GM21825 (cell line): ENCODE data around the gene HSBP1L1.
"Not testable (repeated sequence)": the region's sequence is repeated elsewhere in the genome, so short reads cannot be mapped to it uniquely, and the experiment has no call there.

Experiments
- ATAC-seq: cut with Tn5 transposase; IDR thresholded peaks from one replicate; pipeline ENCODE4 v1.9.1; 2021; ENCODE audit warnings: mild to moderate bottlenecking, moderate library complexity; ENCODE audit not compliant: unreplicated experiment

Gene HSBP1L1

DNA sequence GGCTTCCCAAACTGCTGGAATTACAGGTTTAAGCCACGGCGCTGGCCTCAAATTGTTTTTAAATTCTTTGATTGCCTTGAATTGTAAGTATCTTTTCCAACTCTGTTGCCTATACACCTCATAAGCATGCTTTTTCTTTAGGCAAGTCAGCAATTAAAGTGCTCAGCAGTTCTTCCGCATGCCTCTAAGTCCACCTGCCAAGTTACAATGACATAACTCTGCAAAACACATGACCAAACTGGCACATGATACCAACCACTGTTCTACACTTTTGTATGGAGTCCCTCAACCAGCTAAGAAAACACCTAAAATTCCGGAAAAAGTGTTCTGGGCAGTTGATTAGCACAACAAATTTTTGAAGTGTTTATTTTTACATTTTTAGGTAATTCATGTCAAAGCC is 18.8 kb downstream of the HSBP1L1 start:
- no peak for ATAC-seq

DNA sequence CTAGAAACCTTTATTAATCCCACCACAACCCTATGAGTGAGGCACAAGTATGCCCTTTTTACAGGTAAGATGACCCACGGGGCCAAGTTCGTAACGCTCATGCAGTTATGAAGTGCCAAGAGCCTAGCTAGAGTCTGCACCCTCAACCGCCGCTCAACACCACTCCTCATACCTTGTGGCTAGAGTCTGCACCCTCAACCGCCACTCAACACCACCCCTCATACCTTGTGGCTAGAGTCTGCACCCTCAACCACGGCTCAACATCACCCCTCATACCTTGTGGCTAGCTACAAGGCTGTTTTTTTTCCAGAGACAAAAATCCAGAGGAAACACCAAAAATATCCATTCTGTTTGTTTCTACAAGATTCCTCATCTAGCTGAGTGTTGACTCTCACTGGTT is 19.4 kb downstream of the HSBP1L1 start:
- ATAC-seq, result no peak

DNA sequence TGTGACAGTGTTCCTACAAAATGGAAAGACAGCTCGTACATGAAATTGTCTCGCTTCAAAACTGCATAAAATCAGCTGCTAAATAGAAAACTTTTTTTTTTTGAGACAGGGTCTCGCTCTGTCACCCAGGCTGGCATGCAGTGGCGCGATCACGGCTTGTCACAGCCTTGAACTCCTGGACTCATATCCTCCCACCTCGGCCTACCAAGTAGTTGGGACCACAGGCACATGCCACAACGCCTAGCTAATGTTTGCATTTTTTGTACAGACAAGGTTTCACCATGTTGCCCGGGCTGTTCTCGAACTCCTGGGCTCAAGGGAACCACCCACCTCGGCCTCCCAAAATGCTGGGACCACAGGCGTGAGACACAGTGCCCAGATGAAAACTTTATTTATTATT is 20.7 kb downstream of the HSBP1L1 start:
- ATAC-seq, result no peak

DNA sequence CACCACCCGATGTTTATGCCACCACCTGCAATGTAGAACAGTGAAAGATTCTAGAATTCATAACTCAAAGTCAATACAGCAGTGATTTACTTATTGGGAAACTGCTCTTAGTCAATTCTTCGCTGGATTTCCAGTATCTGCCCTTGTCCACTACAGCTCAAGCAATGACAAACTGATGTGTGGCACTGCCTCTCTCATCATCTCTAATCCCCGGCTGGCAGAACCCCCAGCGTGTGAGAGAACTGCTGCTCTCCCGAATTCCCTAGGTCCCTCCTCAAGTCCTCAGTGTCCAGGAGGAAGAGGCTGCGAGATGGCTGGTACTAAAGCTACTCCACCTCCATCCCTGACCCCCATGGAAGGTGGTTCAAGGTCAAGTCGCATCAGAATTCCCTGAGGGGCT is 22.3 kb downstream of the HSBP1L1 start:
- ATAC-seq, result no peak

DNA sequence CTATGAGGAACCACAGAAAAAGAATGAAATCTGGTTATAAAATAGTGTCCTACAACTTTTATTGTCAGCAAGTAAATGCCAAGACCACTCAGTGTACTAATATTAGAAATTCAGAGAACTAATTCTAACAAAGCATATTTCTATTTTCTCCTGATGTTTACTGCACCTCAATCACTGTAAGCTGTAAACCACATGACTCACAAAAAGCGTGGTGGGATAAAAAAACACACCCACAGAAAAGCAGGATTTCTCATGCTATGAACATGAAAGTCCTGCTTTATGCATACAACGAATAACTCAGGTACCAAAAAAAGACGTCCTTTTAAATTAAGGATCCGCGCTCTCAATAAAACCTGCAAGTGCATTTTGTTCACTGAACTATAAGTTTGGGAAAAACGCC is 23.1 kb downstream of the HSBP1L1 start:
- ATAC-seq, result no peak

DNA sequence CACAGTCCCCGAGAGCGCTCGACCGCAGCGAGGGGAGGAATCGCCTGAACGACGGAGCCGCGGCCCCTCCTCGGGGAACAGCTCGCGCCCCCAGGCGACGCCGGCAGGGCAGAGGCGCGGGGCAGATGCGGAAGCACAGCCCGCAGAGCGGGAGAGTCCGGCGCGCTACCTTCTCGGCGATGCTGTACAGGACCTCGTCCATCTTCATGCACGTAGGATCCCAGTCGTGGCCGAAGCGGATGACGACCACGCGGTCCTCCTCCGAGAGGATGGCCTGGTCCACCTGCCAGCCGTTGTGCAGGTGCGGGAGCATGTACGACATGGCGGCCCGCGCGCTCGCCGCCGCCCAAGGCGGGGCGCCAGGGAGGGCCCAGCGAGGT is 23.6 kb downstream of the HSBP1L1 start:
- ATAC-seq, result peak; percentile 57

DNA sequence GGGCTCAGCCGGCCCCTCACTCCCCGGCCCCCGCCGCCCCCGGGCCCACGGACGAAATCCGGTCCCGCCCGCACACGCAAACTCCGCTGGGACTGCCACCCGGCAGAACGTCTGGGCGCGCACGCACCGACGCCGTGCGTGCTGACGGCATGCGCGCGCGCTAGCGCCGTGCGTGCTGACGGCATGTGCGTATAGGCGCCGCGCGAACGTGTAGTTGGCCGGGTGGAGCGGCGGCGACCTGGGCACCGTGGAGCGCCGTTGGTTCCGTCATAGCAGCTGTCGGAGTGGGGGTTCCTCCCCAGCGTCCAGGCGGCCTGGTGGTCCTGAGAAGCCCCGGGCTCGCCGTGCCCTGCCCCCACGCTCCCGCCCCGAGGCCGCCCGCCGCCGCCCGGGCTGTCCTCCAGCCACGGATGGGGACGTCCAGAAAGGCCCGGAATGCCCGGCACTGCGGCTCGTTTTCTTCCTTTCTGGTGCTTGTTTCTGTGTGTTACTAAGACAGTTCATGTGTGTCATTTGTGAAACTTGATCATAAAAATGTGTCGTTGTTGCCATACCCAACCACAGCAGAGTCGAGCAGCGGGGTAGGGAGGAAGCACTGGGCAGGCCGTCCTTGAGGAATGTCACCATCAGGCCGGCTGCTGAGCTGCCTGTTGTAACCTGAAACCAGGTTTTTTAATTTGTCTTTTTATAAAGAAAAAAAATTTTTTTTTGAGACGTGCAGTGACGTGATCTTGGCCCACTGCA is 24.2 kb downstream of the HSBP1L1 start, which contains the start of gene TXNL4A:
Gene TXNL4A (minus strand): TSS at position 113 of the 744 bp plus-strand sequence. CDS start 171 bp downstream, outside the sequence.
- ATAC-seq, result peak; percentile 96

DNA sequence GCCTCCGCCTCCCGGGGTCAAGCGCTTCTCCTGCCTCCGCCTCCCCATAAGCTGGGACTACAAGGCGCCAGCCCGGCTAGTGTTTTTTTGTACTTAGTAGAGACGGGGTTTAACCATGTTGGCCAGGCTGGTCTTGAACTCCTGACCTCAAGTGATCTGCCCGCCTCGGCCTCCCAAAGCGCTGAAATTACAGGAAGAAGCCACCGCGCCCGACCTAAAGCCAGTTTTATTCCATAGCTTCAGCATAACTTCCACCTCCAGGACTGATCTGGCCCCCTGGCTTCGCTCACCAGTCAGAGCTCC is 24.7 kb downstream of the HSBP1L1 start:
- ATAC-seq, result no peak

DNA sequence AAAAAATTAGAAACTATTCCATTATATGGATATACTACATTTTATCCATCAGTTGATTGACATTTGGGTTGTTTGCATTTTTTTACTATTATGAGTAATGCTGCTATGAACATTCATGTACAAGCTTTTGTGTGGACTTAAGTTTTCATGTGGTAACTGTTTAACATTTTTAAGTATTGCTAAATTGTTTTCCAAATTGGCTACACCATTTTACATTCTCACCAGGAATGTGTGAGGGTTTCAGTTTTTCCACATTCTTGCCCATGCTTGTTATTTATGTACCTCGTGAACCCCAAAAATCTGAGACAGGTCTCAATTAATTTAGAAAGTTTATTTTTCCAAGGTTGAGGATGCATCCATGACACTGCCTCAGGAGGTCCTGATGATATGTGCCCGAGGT is 27.1 kb downstream of the HSBP1L1 start:
- no peak for ATAC-seq

DNA sequence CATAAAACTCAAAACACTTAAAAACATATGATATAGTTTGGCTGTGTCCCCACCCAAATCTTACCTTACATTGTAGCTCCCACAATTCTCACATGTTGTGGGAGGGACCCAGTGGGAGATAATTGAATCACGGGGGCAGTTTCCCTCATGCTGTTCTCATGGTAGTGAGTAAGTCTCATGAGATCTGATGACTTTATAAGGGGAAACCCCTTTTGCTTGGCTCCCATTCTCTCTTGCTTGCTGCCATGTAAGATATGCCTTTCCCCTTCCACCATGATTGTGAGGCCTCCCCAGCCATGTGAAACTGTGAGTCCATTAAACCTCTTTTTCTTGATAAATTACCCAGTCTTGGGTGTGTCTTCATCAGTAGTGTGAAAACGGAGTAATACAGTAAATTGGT is 35.3 kb downstream of the HSBP1L1 start:
- ATAC-seq, result not testable (repeated sequence)

DNA sequence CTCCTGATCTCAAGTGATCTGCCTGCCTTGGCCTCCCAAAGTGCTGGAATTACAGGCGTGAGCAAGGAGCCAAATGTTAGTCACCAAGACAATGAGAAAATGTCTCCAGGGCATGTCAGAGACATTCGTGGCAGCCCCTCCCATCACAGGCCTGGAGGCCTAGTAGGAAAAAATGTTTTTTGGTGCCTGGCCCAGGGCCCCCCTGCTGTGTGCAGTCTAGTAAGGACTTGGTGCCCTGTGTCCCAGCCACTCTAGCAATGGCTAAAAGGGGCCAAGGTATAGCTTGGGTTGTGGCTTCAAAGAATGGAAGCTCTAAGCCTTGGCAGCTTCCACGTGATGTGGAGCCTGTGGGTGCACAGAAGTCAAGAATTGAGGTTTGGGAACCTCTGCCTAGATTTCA is 36.4 kb downstream of the HSBP1L1 start:
- no peak for ATAC-seq

DNA sequence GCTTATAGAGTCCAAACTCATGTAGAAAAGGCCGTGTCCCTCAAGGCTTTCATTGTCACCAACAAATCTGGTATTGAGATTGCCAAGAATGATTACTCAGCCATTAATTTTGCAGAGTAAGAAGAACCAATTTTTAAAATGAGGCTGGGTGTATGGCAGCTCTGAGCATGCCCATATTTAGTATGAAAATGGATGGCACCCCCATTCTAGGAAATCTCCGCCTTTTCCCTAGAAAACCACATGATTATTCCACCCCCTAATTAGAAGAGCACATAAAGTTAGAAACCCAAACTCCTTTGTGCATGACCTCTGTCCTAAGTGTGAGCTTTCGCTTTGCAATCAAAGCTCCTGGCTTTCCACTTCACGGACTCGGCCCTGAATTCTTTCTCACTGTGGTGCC is 38.0 kb downstream of the HSBP1L1 start:
- ATAC-seq, result no peak

DNA sequence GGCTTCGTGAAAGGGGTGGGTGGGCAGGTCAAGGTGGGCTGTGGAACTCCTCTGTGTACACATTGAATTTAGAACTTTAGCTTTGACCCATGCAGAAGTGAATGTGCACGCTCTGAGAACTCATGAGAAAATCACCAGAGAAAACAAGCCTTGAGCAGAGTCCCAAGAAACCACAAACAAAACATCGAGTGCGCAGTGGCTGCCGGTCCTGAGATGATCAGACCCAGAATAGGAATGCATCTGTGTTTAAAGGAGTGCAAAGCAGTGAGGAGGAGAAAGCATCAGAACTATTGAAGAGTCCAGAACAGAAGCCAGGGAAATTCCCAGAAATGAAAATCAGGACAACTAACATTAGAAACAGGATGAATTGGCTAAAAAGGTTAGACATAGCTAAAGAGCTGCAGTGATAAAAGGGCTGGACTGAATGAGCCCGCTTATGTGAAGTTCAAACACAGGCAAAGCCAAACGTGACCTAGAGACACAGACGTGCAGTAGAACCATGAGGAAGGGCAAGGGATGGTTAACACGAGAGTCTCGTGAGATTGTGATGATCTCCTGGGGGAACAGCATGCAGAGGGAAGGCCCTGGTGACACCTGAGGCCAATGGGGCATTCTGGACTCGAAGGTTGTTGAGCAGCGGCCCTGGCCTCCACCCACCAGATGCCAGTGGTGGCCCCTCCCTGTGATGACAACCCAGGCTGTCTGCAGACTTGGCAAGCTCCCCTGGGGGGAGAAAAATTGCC is 40.3 kb downstream of the HSBP1L1 start:
- ATAC-seq, result no peak

DNA sequence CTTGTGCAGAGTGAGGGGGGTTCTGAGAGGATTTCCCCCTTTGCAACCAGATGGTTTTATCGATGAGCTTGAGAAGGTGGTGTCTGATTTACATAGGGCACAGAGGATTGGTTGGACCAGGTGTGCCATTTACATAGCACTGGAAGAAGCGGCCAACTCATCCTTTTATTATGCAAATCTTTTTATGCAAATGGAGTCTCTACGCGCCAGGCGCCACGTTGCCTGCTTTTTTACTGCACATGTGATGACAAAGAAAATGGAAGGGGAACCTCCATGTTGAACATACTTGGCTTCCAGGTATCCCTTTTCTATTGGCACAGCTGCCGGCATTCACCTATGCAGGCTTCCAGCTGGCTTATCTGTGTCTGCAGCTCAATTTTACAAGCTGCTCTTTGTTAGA is 42.3 kb downstream of the HSBP1L1 start:
- ATAC-seq, result no peak

DNA sequence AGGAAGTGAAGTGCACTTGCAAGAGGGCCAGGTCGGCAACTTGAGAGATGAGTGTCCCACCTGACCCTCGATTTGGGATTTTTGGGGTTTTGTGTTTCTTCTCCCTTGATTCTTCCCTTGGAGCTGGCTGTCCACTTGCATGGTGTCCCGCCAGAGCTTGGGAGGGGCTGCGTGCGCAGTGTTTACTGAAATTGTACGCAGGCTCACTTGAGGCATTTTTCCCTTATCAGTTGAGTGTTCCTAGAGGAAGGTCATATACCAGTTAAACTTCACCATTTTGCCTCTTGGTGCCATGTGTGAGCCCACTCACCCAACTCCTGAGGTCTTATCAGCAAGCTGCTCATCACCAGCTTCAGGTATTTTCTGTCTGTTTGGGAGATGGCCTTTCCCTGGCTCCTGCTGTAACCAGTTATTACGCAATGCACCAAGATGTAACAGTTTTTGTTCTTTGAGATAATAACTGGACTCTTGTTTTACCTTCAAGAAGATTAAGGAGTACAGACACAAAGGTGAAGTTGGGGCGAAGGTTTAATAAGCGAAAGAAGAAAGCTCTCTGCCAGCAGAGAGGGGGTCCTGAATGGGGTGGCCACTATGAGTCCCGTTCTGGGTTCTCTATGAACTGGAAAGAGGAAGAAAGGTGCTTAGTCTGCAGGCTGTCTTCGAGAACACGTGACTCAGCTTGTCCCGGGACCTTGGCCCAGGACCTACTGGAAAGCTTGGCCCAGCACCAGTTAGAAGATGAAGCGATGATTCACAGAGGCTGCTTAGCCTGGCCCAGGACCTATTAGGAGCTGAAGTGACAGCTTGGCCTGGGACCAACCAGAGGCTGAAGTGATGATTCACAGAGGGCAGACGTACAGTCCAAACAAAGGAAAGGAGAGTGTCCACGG is 45.5 kb downstream of the HSBP1L1 start:
- no peak for ATAC-seq

DNA sequence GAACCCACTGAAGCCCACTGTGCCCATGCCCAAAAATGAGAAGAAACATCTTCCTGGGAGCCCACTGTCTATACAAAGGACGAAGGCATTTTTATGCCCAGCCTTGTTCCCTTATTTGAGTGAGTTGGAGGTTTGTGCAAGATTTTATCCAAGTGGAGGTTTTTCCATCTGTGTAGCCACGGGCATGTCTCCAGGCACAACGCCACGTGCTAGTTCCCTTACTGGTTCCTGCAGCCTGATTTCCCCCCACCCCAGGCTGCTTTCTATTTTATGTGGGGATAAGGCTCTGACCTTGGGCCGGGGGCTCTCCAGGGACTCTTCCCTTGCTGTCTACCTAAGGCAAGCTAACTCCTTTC is 46.1 kb downstream of the HSBP1L1 start:
- ATAC-seq, result no peak

DNA sequence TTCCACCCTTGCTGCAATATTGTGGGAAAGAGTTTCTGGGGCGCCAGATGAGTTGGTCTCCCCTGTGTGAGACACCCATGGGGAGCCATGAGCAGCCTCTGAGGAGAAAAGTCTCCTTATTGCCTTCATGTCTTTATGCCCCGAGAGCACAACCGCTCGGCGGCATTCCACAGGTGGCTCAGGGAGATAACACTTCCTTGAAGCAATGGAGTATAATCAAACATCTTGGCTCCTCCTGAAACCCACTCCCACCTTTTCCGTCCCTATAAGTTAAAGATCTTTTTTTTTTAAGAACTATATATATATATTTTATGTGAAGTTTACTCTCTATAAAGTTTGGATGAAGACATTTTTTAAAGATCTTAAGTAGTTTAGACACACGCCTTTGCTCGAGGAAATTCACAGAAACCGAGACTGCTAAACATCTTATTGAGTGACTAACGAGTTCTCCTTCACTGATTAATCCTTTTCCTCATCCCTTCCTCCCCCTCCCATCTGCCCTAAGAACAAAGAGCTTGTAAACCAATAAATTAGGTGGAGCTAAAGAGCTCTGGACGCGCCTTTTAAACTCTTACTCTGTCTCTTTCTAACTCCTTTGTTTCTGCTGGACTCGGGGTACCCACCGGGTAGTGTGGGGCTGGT is 47.2 kb downstream of the HSBP1L1 start:
- ATAC-seq, result not testable (repeated sequence)

DNA sequence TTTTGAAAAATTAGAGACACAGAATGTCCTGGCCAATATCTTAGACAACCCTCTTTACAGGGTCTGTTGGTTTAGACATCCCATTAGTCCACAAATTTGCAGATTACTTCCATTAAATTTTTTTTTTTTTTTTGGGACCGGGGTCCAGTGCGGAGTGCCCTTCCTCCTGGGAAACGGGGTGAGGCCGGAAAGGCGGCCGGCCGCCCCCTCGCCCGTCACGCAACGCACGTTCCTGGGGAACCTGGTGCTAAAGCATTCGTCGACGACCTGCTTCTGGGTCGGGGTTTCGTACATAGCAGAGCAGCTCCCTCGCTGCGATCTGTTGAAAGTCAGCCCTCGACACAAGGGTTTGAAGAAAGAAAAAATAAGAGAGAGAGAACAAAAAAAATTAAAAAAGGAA is 48.3 kb downstream of the HSBP1L1 start:
- ATAC-seq, result no peak
